GM23338 (cell line): ENCODE data around the gene FLNC. TPM values are rescaled to one million over a fixed set of nuclear protein-coding genes. Genes with fewer than 3 reads are reported as not detected.

Source experiments
- ATAC-seq: fragments of 200-7000 bp; cut with Tn5 transposase; 3 replicates; pipeline ENCODE4 v1.9.1; 2020
- DNase-seq: peaks from one replicate; pipeline ENCODE4 v3.0.0-alpha.2; 2015; ENCODE audit warnings: low spot score
- H2AFZ ChIP-seq: fragments of 200-600 bp; sonication (generic); 2 replicates; pipeline ENCODE4 v1.8.0; 2016; ENCODE audit warnings: antibody characterized with exemption, mild to moderate bottlenecking, moderate library complexity
- H3F3A ChIP-seq: fragments of 200-600 bp; sonication (generic); replicated peaks from 2 replicates; pipeline ENCODE4 v1.8.0; 2017; ENCODE audit warnings: antibody characterized with exemption, mixed run types, low read depth
- H3K27ac ChIP-seq: fragments of 200-600 bp; sonication (generic); 2 replicates; pipeline ENCODE4 v1.6.1; 2016; ENCODE audit warnings: low read depth
- H3K27me3 ChIP-seq: fragments of 200-600 bp; sonication (generic); 2 replicates; pipeline ENCODE4 v1.8.0; 2016; ENCODE audit warnings: mild to moderate bottlenecking, mixed run types, moderate library complexity; ENCODE audit not compliant: insufficient read depth
- H3K36me3 ChIP-seq: fragments of 200-600 bp; sonication (generic); 2 replicates; pipeline ENCODE4 v1.8.0; 2016; ENCODE audit warnings: mild to moderate bottlenecking; ENCODE audit not compliant: insufficient read depth
- H3K4me1 ChIP-seq: fragments of 200-600 bp; sonication (generic); 2 replicates; pipeline ENCODE4 v1.8.0; 2016; ENCODE audit warnings: mild to moderate bottlenecking, moderate library complexity; ENCODE audit not compliant: insufficient read depth
- H3K4me2 ChIP-seq: fragments of 200-600 bp; sonication (generic); 2 replicates; pipeline ENCODE4 v1.7.1; 2017; ENCODE audit warnings: mixed run types
- H3K4me3 ChIP-seq: fragments of 200-600 bp; sonication (generic); 2 replicates; pipeline ENCODE4 v1.6.1; 2016; ENCODE audit warnings: mixed run types
- H3K79me2 ChIP-seq: fragments of 200-600 bp; sonication (generic); replicated peaks from 2 replicates; pipeline ENCODE4 v1.8.0; 2017; ENCODE audit warnings: mild to moderate bottlenecking; ENCODE audit not compliant: insufficient read depth
- H3K9me2 ChIP-seq: fragments of 200-600 bp; sonication (generic); 2 replicates; pipeline ENCODE4 v1.8.0; 2017; ENCODE audit not compliant: insufficient read depth
- H4K20me1 ChIP-seq: fragments of 200-600 bp; sonication (generic); replicated peaks from 2 replicates; pipeline ENCODE4 v1.8.0; 2017; ENCODE audit warnings: mild to moderate bottlenecking; ENCODE audit not compliant: insufficient read depth
- H3K27ac Mint-ChIP-seq: 2 replicates; pipeline ENCODE4 v1.8.0; 2020; ENCODE audit warnings: inconsistent platforms, mild to moderate bottlenecking, moderate library complexity, mixed read lengths
- H3K27me3 Mint-ChIP-seq: 3 replicates; pipeline ENCODE4 v1.8.0; 2022; ENCODE audit warnings: low read depth, mild to moderate bottlenecking, moderate library complexity, mixed read lengths, inconsistent platforms; ENCODE audit not compliant: insufficient read depth, poor library complexity
- H3K36me3 Mint-ChIP-seq: 3 replicates; pipeline ENCODE4 v1.8.0; 2021; ENCODE audit warnings: low read depth, mild to moderate bottlenecking, inconsistent platforms, moderate library complexity, mixed read lengths
- H3K4me1 Mint-ChIP-seq: 3 replicates; pipeline ENCODE4 v1.8.0; 2020; ENCODE audit warnings: mild to moderate bottlenecking, inconsistent platforms, mixed read lengths
- H3K4me3 Mint-ChIP-seq: 3 replicates; pipeline ENCODE4 v1.8.0; 2021; ENCODE audit warnings: moderate library complexity, mild to moderate bottlenecking, inconsistent platforms, mixed read lengths
- H3K9me3 Mint-ChIP-seq: 3 replicates; pipeline ENCODE4 v1.8.0; 2020; ENCODE audit warnings: moderate library complexity, mild to moderate bottlenecking, inconsistent platforms, mixed read lengths
- CREB1 ChIP-seq: fragments of 250-450 bp; sonication (Bioruptor Pico); IDR thresholded peaks from 2 replicates; pipeline ENCODE4 v1.5.0; 2020; ENCODE audit warnings: low read depth, mild to moderate bottlenecking, moderate library complexity
- ETS1 ChIP-seq: IDR thresholded peaks from 2 replicates; pipeline ENCODE4 v1.6.1; 2016; ENCODE audit warnings: antibody characterized with exemption
- EZH2 ChIP-seq: fragments of 200-600 bp; sonication (generic); IDR thresholded peaks from one replicate; pipeline ENCODE4 v1.8.0; 2017; ENCODE audit warnings: antibody characterized with exemption, mild to moderate bottlenecking, low read depth; ENCODE audit not compliant: unreplicated experiment
- EZH2phosphoT487 ChIP-seq: fragments of 200-600 bp; sonication (generic); IDR thresholded peaks from one replicate; pipeline ENCODE4 v1.8.1; 2018; ENCODE audit warnings: antibody characterized with exemption; ENCODE audit not compliant: unreplicated experiment
- JUNB ChIP-seq: IDR thresholded peaks from one replicate; pipeline ENCODE4 v1.6.1; 2016; ENCODE audit warnings: antibody characterized with exemption; ENCODE audit not compliant: unreplicated experiment
- POLR2AphosphoS5 ChIP-seq: IDR thresholded peaks from 2 replicates; pipeline ENCODE4 v1.6.1; 2016; ENCODE audit warnings: antibody characterized with exemption, low read depth
- REST ChIP-seq: IDR thresholded peaks from one replicate; pipeline ENCODE4 v1.6.1; 2018; ENCODE audit warnings: antibody characterized with exemption; ENCODE audit not compliant: unreplicated experiment
- ZNF114 ChIP-seq: fragments of 250-450 bp; sonication (Bioruptor Pico); IDR thresholded peaks from 2 replicates; pipeline ENCODE4 v1.5.0; 2020; ENCODE audit warnings: mild to moderate bottlenecking, moderate library complexity
- ZNF331 ChIP-seq: fragments of 250-450 bp; sonication (Bioruptor Pico); IDR thresholded peaks from 2 replicates; pipeline ENCODE4 v1.5.0; 2020; ENCODE audit warnings: low read depth, mild to moderate bottlenecking, moderate library complexity
- polyA plus RNA-seq: library from polyadenylated mRNA; unstranded; fragments of >200 nt; fragmentation: Nextera tagmentation; extraction: Ambion mirVana; gene quantifications from 2 replicates; pipeline ENCODE4 v1.2.1, GENCODE V29; 2016
- total RNA-seq: library from RNA; depleted of rRNA; stranded (reverse); fragments of >200 nt; shearing (Covaris generic); gene quantifications from 2 replicates; pipeline ENCODE4 v1.2.3, GENCODE V29; 2014
- TF ChIP-seq, protein P1 (sequence below), 2 experiments: fragments of 200-600 bp in 1 of 2; sonication (generic) in 1 of 2; conservative IDR thresholded peaks; 2 replicates each; pipeline versions ENCODE4 v1.5.1 to v1.6.1; 2016 to 2017; ENCODE audit warnings: antibody characterized with exemption in 2 of 2, low read depth in 2 of 2, mild to moderate bottlenecking in 2 of 2, moderate library complexity in 1 of 2

FLNC gene
- total and polyA plus RNA-seq, 2 experiments from 2014 or later, result 0.65 to 11.8 TPM

DNA sequence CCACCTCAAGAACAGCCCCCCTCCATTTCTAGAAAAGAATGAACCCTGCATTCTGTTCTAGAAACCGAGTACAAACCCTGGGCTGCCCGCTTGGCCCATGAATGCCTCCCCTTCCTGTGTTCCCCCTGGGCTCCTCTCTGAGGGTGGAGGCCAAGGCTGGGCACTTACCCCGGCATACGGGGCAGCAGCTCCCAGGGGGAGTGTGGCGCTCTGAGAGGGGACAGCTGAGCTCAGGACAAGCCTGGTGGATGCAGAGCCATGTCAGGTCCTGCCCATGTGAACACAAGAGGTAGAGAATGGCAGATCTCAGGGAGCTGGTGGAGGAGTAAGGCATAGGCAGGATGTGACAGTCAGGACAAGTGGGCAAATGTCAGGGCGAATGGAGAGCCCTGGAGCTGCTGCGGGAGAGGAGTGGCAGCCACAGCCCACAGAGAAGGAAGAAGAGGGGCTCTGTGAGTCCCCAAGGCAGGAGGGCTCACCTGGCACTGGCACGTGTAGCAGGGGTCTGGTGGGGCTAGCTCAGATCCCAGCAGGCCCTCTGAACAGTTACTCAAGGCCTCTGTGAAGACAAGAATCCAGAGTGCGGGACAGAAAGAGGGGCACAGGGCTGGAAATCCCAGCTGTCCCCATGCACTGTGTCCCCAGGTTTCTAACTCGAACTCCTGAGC, 51.4 kb downstream of the FLNC start (continued):
- no peak for TF ChIP-seq REST
- TF ChIP-seq POLR2AphosphoS5, result no peak
- TF ChIP-seq, protein P1, sequence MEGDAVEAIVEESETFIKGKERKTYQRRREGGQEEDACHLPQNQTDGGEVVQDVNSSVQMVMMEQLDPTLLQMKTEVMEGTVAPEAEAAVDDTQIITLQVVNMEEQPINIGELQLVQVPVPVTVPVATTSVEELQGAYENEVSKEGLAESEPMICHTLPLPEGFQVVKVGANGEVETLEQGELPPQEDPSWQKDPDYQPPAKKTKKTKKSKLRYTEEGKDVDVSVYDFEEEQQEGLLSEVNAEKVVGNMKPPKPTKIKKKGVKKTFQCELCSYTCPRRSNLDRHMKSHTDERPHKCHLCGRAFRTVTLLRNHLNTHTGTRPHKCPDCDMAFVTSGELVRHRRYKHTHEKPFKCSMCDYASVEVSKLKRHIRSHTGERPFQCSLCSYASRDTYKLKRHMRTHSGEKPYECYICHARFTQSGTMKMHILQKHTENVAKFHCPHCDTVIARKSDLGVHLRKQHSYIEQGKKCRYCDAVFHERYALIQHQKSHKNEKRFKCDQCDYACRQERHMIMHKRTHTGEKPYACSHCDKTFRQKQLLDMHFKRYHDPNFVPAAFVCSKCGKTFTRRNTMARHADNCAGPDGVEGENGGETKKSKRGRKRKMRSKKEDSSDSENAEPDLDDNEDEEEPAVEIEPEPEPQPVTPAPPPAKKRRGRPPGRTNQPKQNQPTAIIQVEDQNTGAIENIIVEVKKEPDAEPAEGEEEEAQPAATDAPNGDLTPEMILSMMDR (conservative IDR thresholded peaks at IDR 0.05; ENCODE audit: low read depth in 2 of 2), result no peak
- no peak for TF ChIP-seq JUNB
- TF ChIP-seq EZH2, result no peak
- TF ChIP-seq ETS1, result no peak
- TF ChIP-seq CREB1, result no peak
- no peak for TF ChIP-seq ZNF114 (CRISPR knock-in tag)
- TF ChIP-seq ZNF331 (CRISPR knock-in tag), result no peak
- TF ChIP-seq EZH2phosphoT487, result no peak

GRCh38 chr7:128882134-128882533, 51.9 kb downstream of the FLNC start:
- H2AFZ ChIP-seq, result no peak overlapping the region
- H3K27me3 Mint-ChIP-seq, result peaks cover 30% of the 10 kb centered on the region
- H3K27ac ChIP-seq, result no peak overlapping the region
- H3K4me3 Mint-ChIP-seq, result no peak overlapping the region
- peaks cover 3% of the 10 kb centered on the region; the same call in 1 of the 3 replicates for H3K9me3 Mint-ChIP-seq
- no peaks in the 10 kb centered on the region for H3K36me3 ChIP-seq
- H3K4me3 ChIP-seq, result no peak overlapping the region
- peaks cover 4% of the 10 kb centered on the region; the same call in 1 of the 2 replicates for H3K4me1 ChIP-seq
- no peaks in the 10 kb centered on the region for H3K36me3 Mint-ChIP-seq
- H3K4me2 ChIP-seq, result no peak overlapping the region
- H3K27ac Mint-ChIP-seq, result no peak overlapping the region
- H3K27me3 ChIP-seq, result no peaks in the 10 kb centered on the region
- H3K9me2 ChIP-seq, result no peaks in the 10 kb centered on the region
- H3K4me1 Mint-ChIP-seq, result no peaks in the 10 kb centered on the region; the same call in 1 of the 3 replicates
- H3K79me2 ChIP-seq, result no peaks in the 10 kb centered on the region
- TF ChIP-seq REST, result no peak
- TF ChIP-seq, protein P1 (conservative IDR thresholded peaks at IDR 0.05; ENCODE audit: low read depth in 2 of 2), result no peak
- H3F3A ChIP-seq, result no peaks in the 10 kb centered on the region
- ATAC-seq, result no peak
- DNase-seq, result no peak
- H4K20me1 ChIP-seq, result no peaks in the 10 kb centered on the region
